BE2C (cell line): ENCODE results near the gene PAX2.

Experiments
- DNase-seq: peaks from one replicate; pipeline ENCODE4 v3.0.0-alpha.2; 2020
- H3K27me3 ChIP-seq: fragments of 250-450 bp; sonication (Bioruptor Pico); 2 replicates; pipeline ENCODE4 v1.5.1; 2020; ENCODE audit warnings: mild to moderate bottlenecking
- H3K36me3 ChIP-seq: fragments of 250-450 bp; sonication (Bioruptor Pico); 2 replicates; pipeline ENCODE4 v1.5.1; 2020; ENCODE audit warnings: mild to moderate bottlenecking
- H3K4me1 ChIP-seq: fragments of 250-450 bp; sonication (Bioruptor Pico); 2 replicates; pipeline ENCODE4 v1.5.1; 2020
- H3K4me3 ChIP-seq: 2 replicates; pipeline ENCODE4 v1.5.1; 2011; ENCODE audit warnings: low read depth, low read length
- H3K9me3 ChIP-seq: fragments of 250-450 bp; sonication (Bioruptor Pico); 2 replicates; pipeline ENCODE4 v1.5.1; 2020
- TF ChIP-seq, protein P1 (sequence below): IDR thresholded peaks from 2 replicates; pipeline ENCODE4 v1.5.1; 2012; ENCODE audit warnings: mild to moderate bottlenecking, low read depth, low read length

PAX2 gene

GRCh38 chr10:100841528-100841927 is 96.1 kb downstream of the PAX2 start:
- DNase-seq: no peak
- H3K27me3 ChIP-seq: peaks cover 17% of the 10 kb centered on the region

GRCh38 chr10:100847440-100847839 is 102.1 kb downstream of the PAX2 start:
- H3K27me3 ChIP-seq: peaks cover 38% of the 10 kb centered on the region
- no peak for DNase-seq
- no peaks in the 10 kb centered on the region for H3K4me1 ChIP-seq
- H3K36me3 ChIP-seq: no peaks in the 10 kb centered on the region
- no peaks in the 10 kb centered on the region for H3K9me3 ChIP-seq
- TF ChIP-seq, protein P1, sequence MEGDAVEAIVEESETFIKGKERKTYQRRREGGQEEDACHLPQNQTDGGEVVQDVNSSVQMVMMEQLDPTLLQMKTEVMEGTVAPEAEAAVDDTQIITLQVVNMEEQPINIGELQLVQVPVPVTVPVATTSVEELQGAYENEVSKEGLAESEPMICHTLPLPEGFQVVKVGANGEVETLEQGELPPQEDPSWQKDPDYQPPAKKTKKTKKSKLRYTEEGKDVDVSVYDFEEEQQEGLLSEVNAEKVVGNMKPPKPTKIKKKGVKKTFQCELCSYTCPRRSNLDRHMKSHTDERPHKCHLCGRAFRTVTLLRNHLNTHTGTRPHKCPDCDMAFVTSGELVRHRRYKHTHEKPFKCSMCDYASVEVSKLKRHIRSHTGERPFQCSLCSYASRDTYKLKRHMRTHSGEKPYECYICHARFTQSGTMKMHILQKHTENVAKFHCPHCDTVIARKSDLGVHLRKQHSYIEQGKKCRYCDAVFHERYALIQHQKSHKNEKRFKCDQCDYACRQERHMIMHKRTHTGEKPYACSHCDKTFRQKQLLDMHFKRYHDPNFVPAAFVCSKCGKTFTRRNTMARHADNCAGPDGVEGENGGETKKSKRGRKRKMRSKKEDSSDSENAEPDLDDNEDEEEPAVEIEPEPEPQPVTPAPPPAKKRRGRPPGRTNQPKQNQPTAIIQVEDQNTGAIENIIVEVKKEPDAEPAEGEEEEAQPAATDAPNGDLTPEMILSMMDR: no peak
- no peak overlapping the region for H3K4me3 ChIP-seq

More at GRCh38 chr10:100841528-100841927, 96.1 kb downstream of the PAX2 start:
- Histone ChIP-seq H3K36me3 (no peaks in the 10 kb centered on the region), H3K4me1 (no peaks in the 10 kb centered on the region), H3K4me3 (no peak overlapping the region), H3K9me3 (no peaks in the 10 kb centered on the region)
- TF ChIP-seq, protein P1: no peak

GRCh38 chr10:100848770-100849169 is 103.4 kb downstream of the PAX2 start:
- TF ChIP-seq, protein P1: no peak
- Histone ChIP-seq H3K9me3 (no peaks in the 10 kb centered on the region), H3K27me3 (peaks cover 36% of the 10 kb centered on the region), H3K36me3 (no peaks in the 10 kb centered on the region), H3K4me1 (no peaks in the 10 kb centered on the region), H3K4me3 (no peak overlapping the region)
- no peak for DNase-seq

- Histone ChIP-seq H3K4me3 (no peak overlapping the region), H3K4me1 (no peaks in the 10 kb centered on the region), H3K9me3 (no peaks in the 10 kb centered on the region), H3K27me3 (no peaks in the 10 kb centered on the region), H3K36me3 (no peaks in the 10 kb centered on the region)
- TF ChIP-seq, protein P1: no peak
- no peak for DNase-seq
These were observed 112.9 kb downstream of the PAX2 start for GRCh38 chr10:100858261-100858660.

DNA sequence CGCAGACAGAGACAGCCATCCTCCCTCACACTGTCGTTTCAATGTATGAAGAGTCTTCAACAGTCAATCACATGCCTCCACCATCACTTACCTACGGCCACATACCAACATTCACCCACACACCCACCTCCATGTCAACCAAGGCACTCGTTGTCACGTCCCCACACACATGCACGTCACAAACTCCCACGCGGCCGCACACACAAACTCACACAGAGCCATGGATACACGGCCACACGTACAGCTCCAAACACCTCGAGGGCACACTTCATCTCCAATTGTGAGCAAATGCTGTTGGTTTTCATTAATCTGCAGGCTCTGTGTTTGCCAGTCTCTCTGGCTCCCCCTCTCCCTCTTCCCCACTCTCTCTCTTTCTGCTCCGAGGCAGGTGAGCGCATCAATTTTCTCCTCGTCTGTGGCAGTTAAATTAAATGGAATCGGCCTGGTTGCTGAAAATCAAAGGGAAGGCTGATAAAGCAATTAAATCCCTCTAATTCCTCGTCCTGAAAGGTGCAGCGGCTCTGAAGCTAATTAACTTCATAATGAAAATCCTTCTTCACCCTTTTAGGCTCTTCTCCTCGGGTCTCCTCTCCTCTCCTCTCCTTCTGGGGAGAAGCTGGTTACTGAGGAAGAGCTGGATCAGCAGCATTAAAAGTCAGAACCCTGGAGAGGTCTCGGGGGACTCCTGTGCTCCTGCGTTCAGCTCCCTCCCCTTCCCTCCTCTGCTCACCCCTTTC is 113.5 kb downstream of the PAX2 start:
- Histone ChIP-seq H3K4me3 (no peak overlapping the region), H3K27me3 (no peaks in the 10 kb centered on the region), H3K4me1 (no peaks in the 10 kb centered on the region), H3K9me3 (no peaks in the 10 kb centered on the region), H3K36me3 (no peaks in the 10 kb centered on the region)
- DNase-seq: no peak
- TF ChIP-seq, protein P1: no peak

DNA sequence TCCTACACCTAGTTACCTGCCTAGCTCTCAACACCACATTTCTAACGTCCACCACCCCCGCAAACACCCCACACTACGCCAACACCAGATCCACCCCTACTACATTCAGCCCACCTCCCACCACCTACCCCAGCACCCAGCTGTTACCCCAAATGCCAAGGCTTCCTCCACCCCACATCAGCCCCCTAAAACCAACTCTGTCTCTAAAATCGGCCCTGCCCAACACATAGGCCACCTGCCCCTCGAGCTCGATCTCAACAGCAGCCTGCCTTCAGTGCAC is 114.0 kb downstream of the PAX2 start:
- Histone ChIP-seq H3K36me3 (no peaks in the 10 kb centered on the region), H3K4me1 (no peaks in the 10 kb centered on the region), H3K27me3 (no peaks in the 10 kb centered on the region), H3K4me3 (no peak overlapping the region), H3K9me3 (no peaks in the 10 kb centered on the region)
- TF ChIP-seq, protein P1: no peak
- no peak for DNase-seq
